HEK293 (cell line): ENCODE data around the gene CDK2.

Source experiments
- CTCF ChIA-PET: fragments of 350-600 bp; formaldehyde crosslinking; extraction: SDS; loops from one replicate; lab custom pipeline; 2021; ENCODE audit warnings: antibody characterized with exemption; lab: Yijun Ruan, JAX
- POLR2A ChIA-PET: fragments of 300-600 bp; formaldehyde crosslinking; extraction: SDS; loops from one replicate; lab custom pipeline; 2020; ENCODE audit warnings: antibody characterized with exemption, inconsistent platforms; lab: Yijun Ruan, JAX
- H3K27ac ChIP-seq: fragments of 200-500 bp; sonication (Bioruptor generic); 2 replicates; pipeline ENCODE4 v1.5.1; 2014; ENCODE audit warnings: low read depth, low read length, control low read depth, inconsistent platforms; ENCODE audit errors: extremely low read depth
- H3K36me3 ChIP-seq, 2 experiments: fragments of 200-500 bp in 1 of 2; sonication (Bioruptor generic) in 1 of 2; 1 replicate in 1 of 2; 2 replicates in 1 of 2; pipeline ENCODE4 v1.5.1; 2014 to 2017; ENCODE audit warnings: inconsistent platforms in 2 of 2, low read length in 2 of 2; ENCODE audit not compliant: control insufficient read depth in 2 of 2, insufficient read depth in 1 of 2
- H3K4me1 ChIP-seq: fragments of 200-500 bp; sonication (Bioruptor generic); 2 replicates; pipeline ENCODE4 v1.5.1; 2014; ENCODE audit warnings: mild to moderate bottlenecking, low read length, inconsistent platforms; ENCODE audit not compliant: control insufficient read depth, insufficient read depth
- H3K4me3 ChIP-seq: 2 replicates; pipeline ENCODE4 v1.5.1; 2011; ENCODE audit warnings: low read depth, mild to moderate bottlenecking, control low read depth, low read length, moderate library complexity
- H3K9me3 ChIP-seq: fragments of 200-500 bp; sonication (Bioruptor generic); 2 replicates; pipeline ENCODE4 v1.5.1; 2014; ENCODE audit warnings: low read depth, low read length, inconsistent platforms; ENCODE audit not compliant: control insufficient read depth, insufficient read depth
- GLI2 ChIP-seq: fragments of 450-650 bp; formaldehyde crosslinking; IDR thresholded peaks from 2 replicates; pipeline ENCODE4; 2017; ENCODE audit warnings: missing biosample characterization, missing genetic modification characterization, low read depth, borderline replicate concordance
- GLIS1 ChIP-seq: fragments of 450-650 bp; formaldehyde crosslinking; IDR thresholded peaks from 2 replicates; pipeline ENCODE4 v1.5.1; 2016; ENCODE audit warnings: missing biosample characterization, missing genetic modification characterization
- KLF16 ChIP-seq: fragments of 450-650 bp; formaldehyde crosslinking; IDR thresholded peaks from 2 replicates; pipeline ENCODE4 v1.5.1; 2017; ENCODE audit warnings: missing biosample characterization, missing genetic modification characterization
- PBX3 ChIP-seq: sonication (generic); formaldehyde crosslinking; IDR thresholded peaks from 2 replicates; pipeline ENCODE4 v1.8.1; 2022; ENCODE audit warnings: mild to moderate bottlenecking, moderate library complexity, missing genetic modification reagents
- SP2 ChIP-seq: fragments of 450-650 bp; formaldehyde crosslinking; IDR thresholded peaks from 2 replicates; pipeline ENCODE4 v1.5.1; 2016; ENCODE audit warnings: missing biosample characterization, missing genetic modification characterization
- ZBTB1 ChIP-seq: fragments of 450-650 bp; formaldehyde crosslinking; IDR thresholded peaks from 2 replicates; pipeline ENCODE4 v1.5.1; 2016; ENCODE audit warnings: missing biosample characterization, missing genetic modification characterization
- ZNF121 ChIP-seq: fragments of 450-650 bp; formaldehyde crosslinking; IDR thresholded peaks from 2 replicates; pipeline ENCODE4 v1.5.1; 2016; ENCODE audit warnings: missing biosample characterization, missing genetic modification characterization
- ZNF148 ChIP-seq: fragments of 450-650 bp; formaldehyde crosslinking; IDR thresholded peaks from 2 replicates; pipeline ENCODE4 v1.5.0; 2017; ENCODE audit warnings: missing biosample characterization, missing genetic modification characterization, borderline replicate concordance
- ZNF169 ChIP-seq: fragments of 450-650 bp; formaldehyde crosslinking; IDR thresholded peaks from 2 replicates; pipeline ENCODE4 v1.5.1; 2016; ENCODE audit warnings: missing biosample characterization, missing genetic modification characterization
- ZNF2 ChIP-seq: fragments of 450-650 bp; formaldehyde crosslinking; IDR thresholded peaks from 2 replicates; pipeline ENCODE4 v1.5.1; 2016; ENCODE audit warnings: missing biosample characterization, missing genetic modification characterization
- ZNF23 ChIP-seq: fragments of 450-650 bp; formaldehyde crosslinking; IDR thresholded peaks from 2 replicates; pipeline ENCODE4 v1.5.1; 2016; ENCODE audit warnings: missing biosample characterization, missing genetic modification characterization, borderline replicate concordance
- ZNF362 ChIP-seq: fragments of 450-650 bp; formaldehyde crosslinking; IDR thresholded peaks from 2 replicates; pipeline ENCODE4 v1.5.1; 2016; ENCODE audit warnings: missing biosample characterization, missing genetic modification characterization
- ZNF398 ChIP-seq: fragments of 450-650 bp; formaldehyde crosslinking; IDR thresholded peaks from 2 replicates; pipeline ENCODE4 v1.5.1; 2017; ENCODE audit warnings: missing biosample characterization, missing genetic modification characterization
- ZNF433 ChIP-seq: fragments of 450-650 bp; formaldehyde crosslinking; IDR thresholded peaks from 2 replicates; pipeline ENCODE4 v1.5.1; 2016; ENCODE audit warnings: missing biosample characterization, missing genetic modification characterization, low read depth
- ZNF548 ChIP-seq: fragments of 450-650 bp; formaldehyde crosslinking; IDR thresholded peaks from 2 replicates; pipeline ENCODE4 v1.5.1; 2016; ENCODE audit warnings: missing biosample characterization, missing genetic modification characterization
- ZNF580 ChIP-seq: fragments of 450-650 bp; formaldehyde crosslinking; IDR thresholded peaks from 2 replicates; pipeline ENCODE4 v1.5.1; 2016; ENCODE audit warnings: missing biosample characterization, missing genetic modification characterization
- ZNF639 ChIP-seq: fragments of 450-650 bp; formaldehyde crosslinking; IDR thresholded peaks from 2 replicates; pipeline ENCODE4 v1.5.1; 2016; ENCODE audit warnings: missing biosample characterization, missing genetic modification characterization
- ZNF660 ChIP-seq: fragments of 450-650 bp; IDR thresholded peaks from 2 replicates; pipeline ENCODE4 v1.5.1; 2018; ENCODE audit warnings: missing biosample characterization, mild to moderate bottlenecking, missing genetic modification characterization
- ZNF664 ChIP-seq: fragments of 450-650 bp; formaldehyde crosslinking; IDR thresholded peaks from 2 replicates; pipeline ENCODE4 v1.5.1; 2016; ENCODE audit warnings: missing biosample characterization, missing genetic modification characterization
- ZNF677 ChIP-seq: fragments of 450-650 bp; IDR thresholded peaks from 2 replicates; pipeline ENCODE4 v1.5.0; 2018; ENCODE audit warnings: missing biosample characterization, mild to moderate bottlenecking, missing genetic modification characterization, moderate library complexity
- ZNF791 ChIP-seq: fragments of 450-650 bp; formaldehyde crosslinking; IDR thresholded peaks from 2 replicates; pipeline ENCODE4 v1.5.1; 2016; ENCODE audit warnings: missing biosample characterization, missing genetic modification characterization
- ZXDB ChIP-seq: fragments of 450-650 bp; formaldehyde crosslinking; IDR thresholded peaks from 2 replicates; pipeline ENCODE4 v1.5.1; 2016; ENCODE audit warnings: missing biosample characterization, missing genetic modification characterization
- TF ChIP-seq, protein P1 (sequence below): fragments of 450-650 bp; formaldehyde crosslinking; IDR thresholded peaks from 2 replicates; pipeline ENCODE4 v1.5.1; 2016; ENCODE audit warnings: missing biosample characterization, missing genetic modification characterization
- TF ChIP-seq, protein P2 (sequence below): fragments of 450-650 bp; formaldehyde crosslinking; IDR thresholded peaks from 2 replicates; pipeline ENCODE4 v1.5.1; 2016; ENCODE audit warnings: missing biosample characterization, missing genetic modification characterization

Gene CDK2

DNA sequence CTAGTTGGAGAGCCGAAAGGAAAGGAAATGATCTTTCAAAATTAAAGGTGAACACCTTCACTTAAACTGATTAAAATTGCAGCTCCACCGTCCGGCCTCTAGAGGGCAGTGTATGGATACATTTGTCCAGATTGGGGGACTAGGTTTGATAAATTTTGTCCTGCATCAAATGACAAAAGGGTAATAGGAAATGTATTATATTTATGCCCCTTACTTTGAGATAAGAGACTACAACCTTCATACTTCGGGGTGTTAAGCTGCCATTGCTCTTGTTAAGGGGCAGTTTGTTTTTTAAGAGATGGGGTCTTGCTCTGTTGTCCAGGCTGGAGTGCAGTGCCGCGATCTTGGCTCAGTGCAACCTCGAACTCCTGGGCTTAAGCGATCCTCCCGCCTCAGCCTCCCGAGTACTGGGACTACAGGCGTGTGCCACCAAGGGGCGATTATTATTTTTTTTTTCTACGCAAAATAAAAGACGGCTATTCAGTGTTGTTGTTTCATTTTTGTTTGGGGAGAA, 29.6 kb downstream of the CDK2 start:
- ChIA-PET POLR2A (interaction anchor here (0.5 to 3.3 kb wide), 21 partner anchors 8 to 257 kb away, joined by 3 to 48 read pairs (median 4); partner anchors contain the start of genes DNAJC14 and RAB5B), CTCF (interaction anchor here (0.6 to 4.8 kb wide), 38 partner anchors 10 to 488 kb away, joined by 3 to 46 read pairs (median 5); partner anchors contain the start of genes BLOC1S1, RAB5B, RPL41 and ZC3H10)
- no peak overlapping the region for H3K27ac ChIP-seq
- no peaks in the 10 kb centered on the region for H3K9me3 ChIP-seq
- H3K4me3 ChIP-seq = peak overlapping the region; percentile 53; the same call in 1 of the 2 replicates
- no peaks in the 10 kb centered on the region; the same call in 1 of the 2 replicates for H3K4me1 ChIP-seq
- H3K36me3 ChIP-seq = peaks cover 24 to 41% of the 10 kb centered on the region in 2 experiments
- TF ChIP-seq ZNF23 (tag by site-specific recombination) (no peak), ZNF580 (tag by site-specific recombination) (0 out of 2 replicates have a peak, but pooled peaks have one; percentile 44), ZNF791 (no peak), KLF16 (tag by site-specific recombination) (no peak), ZNF660 (peak; percentile 57; the same call in 1 of the 2 replicates), SP2 (tag by site-specific recombination) (no peak), ZNF398 (tag by site-specific recombination) (no peak), ZBTB1 (tag by site-specific recombination) (no peak), ZNF639 (tag by site-specific recombination) (peak; percentile 44; the same call in 1 of the 2 replicates), GLIS1 (tag by site-specific recombination) (no peak), ZNF2 (tag by site-specific recombination) (peak; percentile 52; the same call in 1 of the 2 replicates), ZNF121 (tag by site-specific recombination) (peak; percentile 100), ZNF362 (tag by site-specific recombination) (no peak), ZNF169 (tag by site-specific recombination) (no peak), ZNF433 (tag by site-specific recombination) (no peak), ZNF664 (tag by site-specific recombination) (no peak), ZNF548 (tag by site-specific recombination) (no peak), GLI2 (no peak), PBX3 (CRISPR knock-in tag) (no peak), ZNF148 (tag by site-specific recombination) (no peak), ZNF677 (no peak), ZXDB (peak; percentile 20; the same call in 1 of the 2 replicates)
- TF ChIP-seq, protein P1, sequence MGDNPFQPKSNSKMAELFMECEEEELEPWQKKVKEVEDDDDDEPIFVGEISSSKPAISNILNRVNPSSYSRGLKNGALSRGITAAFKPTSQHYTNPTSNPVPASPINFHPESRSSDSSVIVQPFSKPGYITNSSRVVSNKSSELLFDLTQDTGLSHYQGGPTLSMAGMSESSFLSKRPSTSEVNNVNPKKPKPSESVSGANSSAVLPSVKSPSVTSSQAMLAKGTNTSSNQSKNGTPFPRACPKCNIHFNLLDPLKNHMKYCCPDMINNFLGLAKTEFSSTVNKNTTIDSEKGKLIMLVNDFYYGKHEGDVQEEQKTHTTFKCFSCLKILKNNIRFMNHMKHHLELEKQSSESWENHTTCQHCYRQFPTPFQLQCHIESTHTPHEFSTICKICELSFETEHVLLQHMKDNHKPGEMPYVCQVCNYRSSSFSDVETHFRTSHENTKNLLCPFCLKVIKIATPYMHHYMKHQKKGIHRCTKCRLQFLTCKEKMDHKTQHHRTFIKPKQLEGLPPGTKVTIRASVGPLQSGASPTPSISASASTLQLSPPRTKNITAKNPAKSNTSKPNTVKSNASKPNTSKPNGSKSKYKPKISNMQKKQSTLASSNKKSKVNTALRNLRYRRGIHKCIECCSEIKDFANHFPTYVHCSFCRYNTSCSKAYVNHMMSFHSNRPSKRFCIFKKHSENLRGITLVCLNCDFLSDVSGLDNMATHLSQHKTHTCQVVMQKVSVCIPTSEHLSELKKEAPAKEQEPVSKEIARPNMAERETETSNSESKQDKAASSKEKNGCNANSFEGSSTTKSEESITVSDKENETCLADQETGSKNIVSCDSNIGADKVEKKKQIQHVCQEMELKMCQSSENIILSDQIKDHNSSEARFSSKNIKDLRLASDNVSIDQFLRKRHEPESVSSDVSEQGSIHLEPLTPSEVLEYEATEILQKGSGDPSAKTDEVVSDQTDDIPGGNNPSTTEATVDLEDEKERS (tag by site-specific recombination) = peak; percentile 40; the same call in 1 of the 2 replicates
- TF ChIP-seq, protein P2, sequence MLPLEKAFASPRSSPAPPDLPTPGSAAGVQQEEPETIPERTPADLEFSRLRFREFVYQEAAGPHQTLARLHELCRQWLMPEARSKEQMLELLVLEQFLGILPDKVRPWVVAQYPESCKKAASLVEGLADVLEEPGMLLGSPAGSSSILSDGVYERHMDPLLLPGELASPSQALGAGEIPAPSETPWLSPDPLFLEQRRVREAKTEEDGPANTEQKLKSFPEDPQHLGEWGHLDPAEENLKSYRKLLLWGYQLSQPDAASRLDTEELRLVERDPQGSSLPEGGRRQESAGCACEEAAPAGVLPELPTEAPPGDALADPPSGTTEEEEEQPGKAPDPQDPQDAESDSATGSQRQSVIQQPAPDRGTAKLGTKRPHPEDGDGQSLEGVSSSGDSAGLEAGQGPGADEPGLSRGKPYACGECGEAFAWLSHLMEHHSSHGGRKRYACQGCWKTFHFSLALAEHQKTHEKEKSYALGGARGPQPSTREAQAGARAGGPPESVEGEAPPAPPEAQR (tag by site-specific recombination) = no peak
